H9 (cell line): ENCODE measurements around the gene P2RX7. TPM values are rescaled to one million over a fixed set of nuclear protein-coding genes. Genes with fewer than 3 reads are reported as not detected.

Experiments
- DNase-seq: peaks from one replicate; pipeline ENCODE4 v3.0.0-alpha.2; 2017
- H2AFZ ChIP-seq: one replicate; pipeline ENCODE4 v1.6.1; 2013; ENCODE audit warnings: mild to moderate bottlenecking, low read length, control low read depth, moderate library complexity
- H2AK5ac ChIP-seq: 2 replicates; pipeline ENCODE4 v1.6.1; 2013; ENCODE audit warnings: low read length, control low read depth, mixed read lengths; ENCODE audit not compliant: insufficient read length
- H2BK120ac ChIP-seq: one replicate; pipeline ENCODE4 v1.6.1; 2013; ENCODE audit warnings: low read depth, mild to moderate bottlenecking, low read length, control low read depth, inconsistent platforms; ENCODE audit not compliant: poor library complexity, severe bottlenecking
- H2BK12ac ChIP-seq: 2 replicates; pipeline ENCODE4 v1.6.1; 2013; ENCODE audit warnings: low read length, control low read depth, mixed read lengths, low read depth; ENCODE audit not compliant: insufficient read length
- H2BK15ac ChIP-seq: 2 replicates; pipeline ENCODE4 v1.6.1; 2013; ENCODE audit warnings: low read depth, low read length, control low read depth
- H2BK20ac ChIP-seq: one replicate; pipeline ENCODE4 v1.6.1; 2013; ENCODE audit warnings: low read depth, mild to moderate bottlenecking, low read length, control low read depth, inconsistent platforms; ENCODE audit not compliant: poor library complexity, severe bottlenecking
- H2BK5ac ChIP-seq: 2 replicates; pipeline ENCODE4 v1.6.1; 2013; ENCODE audit warnings: low read length, control low read depth, mixed read lengths; ENCODE audit not compliant: insufficient read length
- H3K14ac ChIP-seq: 2 replicates; pipeline ENCODE4 v1.6.1; 2013; ENCODE audit warnings: low read length, control low read depth; ENCODE audit not compliant: insufficient read depth
- H3K18ac ChIP-seq: 2 replicates; pipeline ENCODE4 v1.6.1; 2013; ENCODE audit warnings: low read depth, mild to moderate bottlenecking, mixed read lengths, low read length, control low read depth; ENCODE audit not compliant: insufficient read length
- H3K23ac ChIP-seq: 2 replicates; pipeline ENCODE4 v1.6.1; 2013; ENCODE audit warnings: low read length, control low read depth, mixed read lengths, low read depth; ENCODE audit not compliant: insufficient read length
- H3K23me2 ChIP-seq: 2 replicates; pipeline ENCODE4 v1.6.1; 2013; ENCODE audit warnings: low read depth, mild to moderate bottlenecking, mixed read lengths, low read length, control low read depth; ENCODE audit not compliant: insufficient read length, poor library complexity, severe bottlenecking
- H3K27ac ChIP-seq: 2 replicates; pipeline ENCODE4 v1.5.1; 2013; ENCODE audit warnings: low read length, control low read depth, mixed read lengths, low read depth; ENCODE audit not compliant: insufficient read length
- H3K27me3 ChIP-seq: 2 replicates; pipeline ENCODE4 v1.6.1; 2013; ENCODE audit warnings: low read length, control low read depth, inconsistent platforms; ENCODE audit not compliant: insufficient read depth
- H3K4ac ChIP-seq: 2 replicates; pipeline ENCODE4 v1.6.1; 2013; ENCODE audit warnings: low read depth, mild to moderate bottlenecking, control low read depth, inconsistent platforms, low read length, moderate library complexity
- H3K4me1 ChIP-seq: 2 replicates; pipeline ENCODE4 v1.6.1; 2013; ENCODE audit warnings: low read length, control low read depth, inconsistent platforms; ENCODE audit not compliant: insufficient read depth
- H3K4me2 ChIP-seq: 2 replicates; pipeline ENCODE4 v1.6.1; 2013; ENCODE audit warnings: low read length, control low read depth, mixed read lengths; ENCODE audit not compliant: insufficient read length, insufficient read depth
- H3K56ac ChIP-seq: 2 replicates; pipeline ENCODE4 v1.6.1; 2013; ENCODE audit warnings: low read depth, mild to moderate bottlenecking, mixed read lengths, low read length, control low read depth; ENCODE audit not compliant: insufficient read length
- H3K79me1 ChIP-seq: 2 replicates; pipeline ENCODE4 v1.6.1; 2013; ENCODE audit warnings: low read depth, mild to moderate bottlenecking, moderate library complexity, low read length, control low read depth, inconsistent platforms; ENCODE audit not compliant: insufficient read depth, poor library complexity, severe bottlenecking
- H3K79me2 ChIP-seq: 2 replicates; pipeline ENCODE4 v1.6.1; 2013; ENCODE audit warnings: low read length, control low read depth, inconsistent platforms; ENCODE audit not compliant: insufficient read depth
- H3K9ac ChIP-seq: 2 replicates; pipeline ENCODE4 v1.6.1; 2013; ENCODE audit warnings: low read length, control low read depth, mixed read lengths; ENCODE audit not compliant: insufficient read length; ENCODE audit errors: extremely low read depth
- H3K9me3 ChIP-seq: one replicate; pipeline ENCODE4 v1.6.1; 2013; ENCODE audit warnings: low read depth, low read length, inconsistent platforms; ENCODE audit not compliant: control insufficient read depth
- H3T11ph ChIP-seq: one replicate; pipeline ENCODE4 v1.6.1; 2013; ENCODE audit warnings: mild to moderate bottlenecking, low read length, control low read depth, inconsistent platforms
- H4K20me1 ChIP-seq: one replicate; pipeline ENCODE4 v1.6.1; 2013; ENCODE audit not compliant: control insufficient read depth, insufficient read length, insufficient read depth
- H4K5ac ChIP-seq: 2 replicates; pipeline ENCODE4 v1.6.1; 2013; ENCODE audit warnings: low read depth, mild to moderate bottlenecking, mixed read lengths, low read length, control low read depth; ENCODE audit not compliant: insufficient read length
- H4K8ac ChIP-seq: replicated peaks from 2 replicates; pipeline ENCODE4 v1.6.1; 2013; ENCODE audit warnings: low read length, control low read depth, mixed read lengths, low read depth; ENCODE audit not compliant: insufficient read length
- H4K91ac ChIP-seq: 2 replicates; pipeline ENCODE4 v1.6.1; 2013; ENCODE audit warnings: low read depth, mild to moderate bottlenecking, moderate library complexity, mixed read lengths, low read length, control low read depth; ENCODE audit not compliant: insufficient read length
- H3K27ac Mint-ChIP-seq, 3 experiments: 2 replicates in 2 of 3; 3 replicates in 1 of 3; pipeline ENCODE4 v1.8.0; 2020 to 2021; ENCODE audit warnings: mixed read lengths in 3 of 3, mild to moderate bottlenecking in 1 of 3, moderate library complexity in 1 of 3
- H3K27me3 Mint-ChIP-seq: 2 replicates; pipeline ENCODE4 v1.8.0; 2021; ENCODE audit warnings: low read depth, mild to moderate bottlenecking, moderate library complexity, mixed read lengths
- H3K36me3 Mint-ChIP-seq, 3 experiments: 2 replicates in 2 of 3; 3 replicates in 1 of 3; pipeline ENCODE4 v1.8.0; 2020 to 2021; ENCODE audit warnings: low read depth in 3 of 3, mixed read lengths in 3 of 3; ENCODE audit not compliant: insufficient read depth in 1 of 3
- H3K4me1 Mint-ChIP-seq, 2 experiments: 2 replicates each; pipeline ENCODE4 v1.8.0; 2020; ENCODE audit warnings: mixed read lengths in 2 of 2
- H3K4me3 Mint-ChIP-seq, 2 experiments: 2 replicates in 1 of 2; 3 replicates in 1 of 2; pipeline ENCODE4 v1.8.0; 2020 to 2021; ENCODE audit warnings: mild to moderate bottlenecking in 2 of 2, mixed read lengths in 2 of 2, moderate library complexity in 1 of 2
- H3K9me3 Mint-ChIP-seq, 2 experiments: 2 replicates in 1 of 2; 3 replicates in 1 of 2; pipeline ENCODE4 v1.8.0; 2020; ENCODE audit warnings: mild to moderate bottlenecking in 2 of 2, mixed read lengths in 2 of 2, moderate library complexity in 1 of 2
- CTCF ChIP-seq: fragments of 200-600 bp; sonication (generic); conservative IDR thresholded peaks from 3 replicates; pipeline ENCODE4 v1.8.0; 2021; ENCODE audit warnings: antibody characterized with exemption, mild to moderate bottlenecking
- WGBS: extraction: QIAGEN DNeasy Blood & Tissue Kit; methylation state at CpG from one replicate; pipeline ENCODE4 v1.1.7; 2013; ENCODE audit warnings: missing lambda C conversion rate, low lambda C conversion rate, mixed read lengths; ENCODE audit not compliant: insufficient read length; ENCODE audit errors: extremely low coverage; 5-methylcytosine and 5-hydroxymethylcytosine counted together
- total RNA-seq: library from RNA; stranded (reverse); gene quantifications from 2 replicates; pipeline ENCODE4 v1.2.1, GENCODE V29; 2021

P2RX7 gene
- total RNA-seq, 1 experiment from 2014 or later = 0.09 TPM

- Histone ChIP-seq H4K20me1 (no peaks in the 10 kb centered on the region), H3T11ph (no peak overlapping the region), H2AFZ (no peak overlapping the region), H2BK12ac (no peak overlapping the region), H3K14ac (no peak overlapping the region), H3K56ac (no peak overlapping the region), H3K4me1 (no peaks in the 10 kb centered on the region), H3K79me1 (no peaks in the 10 kb centered on the region), H2BK5ac (no peak overlapping the region), H3K9ac (no peak overlapping the region), H4K8ac (no peak overlapping the region), H2AK5ac (no peak overlapping the region), H3K18ac (no peak overlapping the region), H3K79me2 (no peaks in the 10 kb centered on the region), H3K9me3 (no peaks in the 10 kb centered on the region), H2BK20ac (no peak overlapping the region), H3K27ac (no peak overlapping the region), H2BK120ac (no peak overlapping the region), H3K23me2 (no peaks in the 10 kb centered on the region), H4K5ac (no peak overlapping the region), H3K4ac (no peak overlapping the region), H3K4me2 (no peak overlapping the region), H2BK15ac (no peak overlapping the region), H3K23ac (no peak overlapping the region), H4K91ac (no peak overlapping the region), H3K27me3 (no peaks in the 10 kb centered on the region)
- H3K36me3 Mint-ChIP-seq = no peaks in the 10 kb centered on the region
- TF ChIP-seq CTCF = no peak
- H3K9me3 Mint-ChIP-seq = no peaks in the 10 kb centered on the region
- no peak for DNase-seq
- no peak overlapping the region for H3K4me3 Mint-ChIP-seq
- WGBS = no CpG with 5 or more reads among the region's 3 CpGs
- no peaks in the 10 kb centered on the region for H3K4me1 Mint-ChIP-seq
- H3K27me3 Mint-ChIP-seq = no peaks in the 10 kb centered on the region
- H3K27ac Mint-ChIP-seq = no peak overlapping the region
Observed at GRCh38 chr12:121181181-121181580, 48.5 kb downstream of the P2RX7 start.
